Measurements from ENCODE around the gene LTBP3.
A peak's percentile ranks its signal among the peaks of the same experiment; 100 is the strongest.

LTBP3 gene

DNA sequence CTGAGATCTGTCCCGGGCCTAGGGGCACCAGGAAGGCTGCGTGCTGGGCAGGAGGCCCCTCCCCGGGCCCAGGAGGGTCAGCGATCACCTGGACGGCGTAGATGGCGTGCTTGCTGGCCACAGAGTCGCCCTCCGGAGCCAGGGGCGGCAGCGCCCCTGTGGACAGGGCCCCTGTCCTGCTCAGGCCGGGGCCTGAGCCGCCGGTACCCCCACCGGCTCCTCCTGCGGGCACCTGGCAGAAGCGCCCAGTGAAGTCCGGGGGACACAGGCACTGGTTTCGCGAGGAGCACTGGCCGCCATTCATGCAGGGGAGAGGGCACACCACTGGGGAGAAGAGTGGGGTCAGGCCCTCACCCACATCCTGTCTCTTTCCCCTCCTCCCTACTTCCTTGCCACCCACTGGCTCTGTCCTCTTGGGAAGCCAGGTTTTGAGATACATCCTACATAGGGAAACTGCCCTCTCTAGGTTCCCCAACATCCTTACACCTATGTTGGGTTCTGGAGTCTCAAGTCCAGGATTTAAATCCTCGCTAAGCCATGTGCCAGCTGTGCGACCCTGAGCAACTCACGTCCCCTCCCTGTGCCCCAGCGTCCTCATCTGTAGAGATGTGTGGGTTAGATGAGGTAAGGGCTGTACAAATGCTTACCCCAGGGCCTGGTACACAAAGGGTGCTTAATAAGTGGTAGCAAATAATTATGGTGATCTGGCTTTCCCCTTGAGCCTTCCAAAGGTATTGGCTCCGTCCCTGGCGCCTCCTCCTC lies 3.9 kb downstream of the LTBP3 start:
- Histone ChIP-seq H3K23ac (ENCODE audit: low read length) (no peak overlapping the region), H2BK120ac (ENCODE audit: low read depth, low read length) (no peak overlapping the region), H3K4me2 (ENCODE audit: low read length) (peak overlapping the region; percentile 31), H3K79me1 (ENCODE audit: low read length) (no peaks in the 10 kb centered on the region), H3K4me1 (ENCODE audit: control insufficient read depth, low read depth, low read length) (peaks cover 3% of the 10 kb centered on the region), H3K79me2 (ENCODE audit: control insufficient read depth, insufficient read depth, low read length) (no peaks in the 10 kb centered on the region), H3K27me3 (ENCODE audit: insufficient read depth, low read length, poor library complexity) (no peaks in the 10 kb centered on the region), H2BK5ac (ENCODE audit: low read length) (no peak overlapping the region), H3K4ac (ENCODE audit: low read depth, low read length) (no peak overlapping the region), H4K8ac (ENCODE audit: low read depth, low read length) (no peak overlapping the region), H3K18ac (ENCODE audit: low read length) (peak overlapping the region; percentile 12), H4K5ac (ENCODE audit: low read length) (no peak overlapping the region), H3K56ac (ENCODE audit: low read length) (peak overlapping the region; percentile 83), H3K4me3 (ENCODE audit: low read length) (no peak overlapping the region), H3K36me3 (ENCODE audit: control insufficient read depth, insufficient read depth, low read length) (no peaks in the 10 kb centered on the region), H2BK15ac (replicated peaks; ENCODE audit: low read depth) (no peak overlapping the region), H3K27ac (ENCODE audit: low read depth, low read length) (no peak overlapping the region), H2AK5ac (ENCODE audit: low read length) (no peak overlapping the region), H3K9ac (ENCODE audit: low read length) (peak overlapping the region; percentile 53)
- no CpG with 5 or more reads among the region's 27 CpGs for WGBS (ENCODE audit: extremely low coverage, insufficient coverage, low lambda C conversion rate)
- no peak for DNase-seq

DNA sequence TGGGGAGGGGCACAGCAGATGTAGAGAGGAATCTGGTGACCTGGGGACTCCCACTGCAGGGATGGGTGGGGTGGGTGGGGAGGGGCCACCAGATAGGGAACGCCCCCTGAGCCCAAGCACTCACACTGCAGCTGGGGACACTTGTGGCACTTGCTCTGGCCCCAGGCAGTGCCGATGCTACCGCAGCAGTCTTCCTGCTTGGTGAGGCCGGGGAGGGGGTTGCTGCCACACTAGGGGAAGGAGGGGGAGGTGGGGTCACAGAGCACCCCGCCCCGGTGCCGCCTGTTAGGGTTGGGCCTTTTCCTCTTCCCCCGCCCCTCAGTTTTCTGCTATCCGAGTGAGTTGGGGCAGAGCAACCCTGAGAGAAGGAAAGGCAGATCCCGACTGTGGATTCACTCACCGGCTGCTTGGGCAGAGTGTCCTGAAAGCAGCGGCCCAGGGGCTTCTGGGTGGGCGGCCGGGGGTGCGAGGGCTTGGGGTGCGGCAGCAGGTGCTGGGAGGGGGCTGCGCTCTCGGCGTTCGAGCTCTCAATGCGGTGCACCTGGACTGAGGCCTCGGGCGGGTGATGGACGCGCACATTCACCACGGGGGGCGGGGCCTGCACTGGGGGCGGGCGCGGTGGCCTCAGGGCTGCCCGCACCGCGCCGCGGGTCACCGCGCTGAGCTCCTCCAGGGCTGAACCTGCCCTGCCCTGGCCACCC lies 4.7 kb downstream of the LTBP3 start:
- DNase-seq, result peak; percentile 75

DNA sequence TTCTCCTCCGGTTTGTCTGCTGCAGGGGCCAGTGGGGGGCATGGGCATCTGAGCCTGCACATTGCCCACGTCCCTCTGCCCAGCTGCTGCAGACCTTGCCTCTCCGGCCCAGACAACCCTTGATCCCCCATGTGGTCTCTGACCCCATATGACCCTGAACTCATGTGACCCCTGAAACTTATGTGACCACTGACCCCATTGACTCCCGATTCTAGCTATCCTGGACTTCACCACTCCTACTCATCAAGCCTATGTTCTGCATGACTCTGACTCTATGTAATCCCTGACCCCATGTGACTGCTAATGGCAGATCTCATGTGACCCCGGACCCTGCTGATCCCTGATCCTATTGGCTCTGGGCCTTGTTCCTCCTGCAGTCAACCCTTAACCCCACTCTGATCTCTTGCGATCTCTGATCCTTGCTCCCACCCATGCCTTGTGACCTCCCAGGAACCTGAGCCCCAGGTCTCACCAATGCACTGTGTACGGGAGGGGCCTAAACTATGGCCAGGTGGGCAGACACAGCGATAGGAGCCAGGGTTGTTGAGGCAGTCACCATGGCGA lies 5.7 kb downstream of the LTBP3 start:
- H2BK120ac ChIP-seq (ENCODE audit: low read depth, low read length), result no peak overlapping the region
- WGBS (ENCODE audit: extremely low coverage, insufficient coverage, low lambda C conversion rate), result no CpG with 5 or more reads among the region's 9 CpGs
- no peaks in the 10 kb centered on the region for H3K79me1 ChIP-seq (ENCODE audit: low read length)
- H2BK5ac ChIP-seq (ENCODE audit: low read length), result no peak overlapping the region
- H3K4me1 ChIP-seq (ENCODE audit: control insufficient read depth, low read depth, low read length), result no peaks in the 10 kb centered on the region
- peak; percentile 57 for DNase-seq
- H3K4me2 ChIP-seq (ENCODE audit: low read length), result no peak overlapping the region
- no peak overlapping the region for H3K27ac ChIP-seq (ENCODE audit: low read depth, low read length)
- H3K79me2 ChIP-seq (ENCODE audit: control insufficient read depth, insufficient read depth, low read length), result no peaks in the 10 kb centered on the region
- no peaks in the 10 kb centered on the region for H3K36me3 ChIP-seq (ENCODE audit: control insufficient read depth, insufficient read depth, low read length)
- no peak overlapping the region for H3K4ac ChIP-seq (ENCODE audit: low read depth, low read length)
- H3K9ac ChIP-seq (ENCODE audit: low read length), result no peak overlapping the region
- H3K18ac ChIP-seq (ENCODE audit: low read length), result no peak overlapping the region
- H2AK5ac ChIP-seq (ENCODE audit: low read length), result no peak overlapping the region
- H2BK15ac ChIP-seq (replicated peaks; ENCODE audit: low read depth), result no peak overlapping the region
- H3K56ac ChIP-seq (ENCODE audit: low read length), result no peak overlapping the region
- H3K4me3 ChIP-seq (ENCODE audit: low read length), result no peak overlapping the region
- no peak overlapping the region for H3K23ac ChIP-seq (ENCODE audit: low read length)
- no peak overlapping the region for H4K5ac ChIP-seq (ENCODE audit: low read length)
- no peak overlapping the region for H4K8ac ChIP-seq (ENCODE audit: low read depth, low read length)
- peaks cover under 1% of the 10 kb centered on the region for H3K27me3 ChIP-seq (ENCODE audit: insufficient read depth, low read length, poor library complexity)

More for the DNA sequence above, 4.7 kb downstream of the LTBP3 start:
- Histone ChIP-seq H2AK5ac (ENCODE audit: low read length) (no peak overlapping the region), H2BK15ac (replicated peaks; ENCODE audit: low read depth) (no peak overlapping the region), H3K4me3 (ENCODE audit: low read length) (no peak overlapping the region), H3K79me1 (ENCODE audit: low read length) (no peaks in the 10 kb centered on the region), H3K27ac (ENCODE audit: low read depth, low read length) (no peak overlapping the region), H3K4me2 (ENCODE audit: low read length) (peak overlapping the region; percentile 31), H3K23ac (ENCODE audit: low read length) (no peak overlapping the region), H3K27me3 (ENCODE audit: insufficient read depth, low read length, poor library complexity) (no peaks in the 10 kb centered on the region), H4K5ac (ENCODE audit: low read length) (no peak overlapping the region), H3K4me1 (ENCODE audit: control insufficient read depth, low read depth, low read length) (no peaks in the 10 kb centered on the region), H3K9ac (ENCODE audit: low read length) (peak overlapping the region; percentile 53), H3K18ac (ENCODE audit: low read length) (peak overlapping the region; percentile 12), H4K8ac (ENCODE audit: low read depth, low read length) (no peak overlapping the region), H2BK120ac (ENCODE audit: low read depth, low read length) (no peak overlapping the region), H3K4ac (ENCODE audit: low read depth, low read length) (peak overlapping the region; percentile 39), H3K36me3 (ENCODE audit: control insufficient read depth, insufficient read depth, low read length) (no peaks in the 10 kb centered on the region), H2BK5ac (ENCODE audit: low read length) (no peak overlapping the region), H3K56ac (ENCODE audit: low read length) (peak overlapping the region; percentile 83), H3K79me2 (ENCODE audit: control insufficient read depth, insufficient read depth, low read length) (no peaks in the 10 kb centered on the region)
- no CpG with 5 or more reads among the region's 37 CpGs for WGBS (ENCODE audit: extremely low coverage, insufficient coverage, low lambda C conversion rate)

DNA sequence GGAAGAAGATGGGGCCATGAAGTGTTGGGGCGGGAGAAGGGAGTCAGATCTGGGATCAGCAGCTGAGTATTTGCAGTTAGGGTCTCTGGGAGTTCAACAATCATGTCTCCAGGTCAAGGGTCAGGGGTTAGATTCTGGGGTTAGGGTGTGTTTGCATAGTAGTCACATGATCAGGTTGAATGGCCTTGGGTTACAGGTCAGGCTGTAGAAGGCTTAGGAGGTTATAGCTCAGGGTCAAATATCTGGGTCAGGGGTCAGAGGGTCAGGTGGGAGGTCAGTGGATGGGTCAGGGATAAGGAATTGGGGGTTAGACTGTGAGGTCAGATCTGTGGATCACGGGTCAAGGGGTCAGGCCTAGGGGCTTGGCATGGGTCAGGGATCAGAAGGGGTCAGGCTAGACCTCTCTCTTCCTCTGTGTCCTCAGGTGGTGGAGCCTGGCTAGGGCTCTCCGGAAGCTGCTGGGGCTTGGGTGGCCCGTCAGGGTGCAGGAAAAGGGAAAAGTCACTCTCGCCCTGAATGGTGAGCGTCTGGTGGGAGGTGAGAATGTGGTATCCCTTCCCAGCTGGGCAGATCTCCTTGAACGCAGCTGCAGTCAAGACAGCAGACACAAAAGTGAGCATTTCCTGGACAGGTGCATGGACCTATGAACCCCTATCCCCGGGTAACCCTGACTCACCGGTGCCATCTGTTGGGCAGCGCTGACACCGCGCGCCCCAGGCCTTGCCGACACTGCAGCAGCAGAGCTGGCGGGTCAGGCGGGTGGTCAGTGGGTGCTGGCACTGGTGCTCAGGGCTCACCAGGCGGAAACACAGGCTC lies 6.4 kb downstream of the LTBP3 start:
- Histone ChIP-seq H3K56ac (ENCODE audit: low read length) (no peak overlapping the region), H3K4me2 (ENCODE audit: low read length) (no peak overlapping the region), H4K8ac (ENCODE audit: low read depth, low read length) (no peak overlapping the region), H3K36me3 (ENCODE audit: control insufficient read depth, insufficient read depth, low read length) (no peaks in the 10 kb centered on the region), H3K4me1 (ENCODE audit: control insufficient read depth, low read depth, low read length) (no peaks in the 10 kb centered on the region), H3K79me2 (ENCODE audit: control insufficient read depth, insufficient read depth, low read length) (no peaks in the 10 kb centered on the region), H3K9ac (ENCODE audit: low read length) (no peak overlapping the region), H2BK120ac (ENCODE audit: low read depth, low read length) (no peak overlapping the region), H3K4ac (ENCODE audit: low read depth, low read length) (no peak overlapping the region), H2AK5ac (ENCODE audit: low read length) (no peak overlapping the region), H4K5ac (ENCODE audit: low read length) (no peak overlapping the region), H3K4me3 (ENCODE audit: low read length) (no peak overlapping the region), H2BK15ac (replicated peaks; ENCODE audit: low read depth) (no peak overlapping the region), H2BK5ac (ENCODE audit: low read length) (no peak overlapping the region), H3K18ac (ENCODE audit: low read length) (no peak overlapping the region), H3K27ac (ENCODE audit: low read depth, low read length) (no peak overlapping the region), H3K79me1 (ENCODE audit: low read length) (no peaks in the 10 kb centered on the region), H3K27me3 (ENCODE audit: insufficient read depth, low read length, poor library complexity) (peaks cover 3% of the 10 kb centered on the region), H3K23ac (ENCODE audit: low read length) (no peak overlapping the region)
- WGBS (ENCODE audit: extremely low coverage, insufficient coverage, low lambda C conversion rate), result no CpG with 5 or more reads among the region's 17 CpGs
- peak; percentile 49 for DNase-seq

DNA sequence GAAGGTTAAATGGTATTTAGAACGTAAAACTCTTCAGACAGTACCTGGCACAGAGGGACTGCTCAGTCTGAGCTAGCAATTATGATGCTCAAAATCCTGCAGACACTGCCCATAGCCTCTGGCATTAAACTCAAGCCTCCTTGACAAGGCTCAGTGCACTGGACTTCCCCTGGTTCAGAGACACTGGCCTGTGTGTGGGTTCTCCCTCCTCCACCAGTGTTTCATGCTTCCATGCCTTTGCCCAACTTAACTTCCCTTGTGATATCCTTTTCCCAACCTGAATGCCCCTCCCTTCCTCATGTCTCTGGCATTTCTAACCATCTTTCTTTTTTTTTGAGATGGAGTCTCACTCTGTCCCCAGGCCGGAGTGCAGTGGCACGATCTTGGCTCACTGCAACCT lies 9.1 kb downstream of the LTBP3 start:
- Histone ChIP-seq H4K5ac (ENCODE audit: low read length) (no peak overlapping the region), H3K36me3 (ENCODE audit: control insufficient read depth, insufficient read depth, low read length) (no peaks in the 10 kb centered on the region), H3K18ac (ENCODE audit: low read length) (no peak overlapping the region), H3K4me2 (ENCODE audit: low read length) (no peak overlapping the region), H3K27me3 (ENCODE audit: insufficient read depth, low read length, poor library complexity) (peaks cover 3% of the 10 kb centered on the region), H3K4me1 (ENCODE audit: control insufficient read depth, low read depth, low read length) (no peaks in the 10 kb centered on the region), H2BK15ac (replicated peaks; ENCODE audit: low read depth) (no peak overlapping the region), H3K23ac (ENCODE audit: low read length) (no peak overlapping the region), H2BK120ac (ENCODE audit: low read depth, low read length) (no peak overlapping the region), H3K79me1 (ENCODE audit: low read length) (no peaks in the 10 kb centered on the region), H3K56ac (ENCODE audit: low read length) (no peak overlapping the region), H3K9ac (ENCODE audit: low read length) (no peak overlapping the region), H2AK5ac (ENCODE audit: low read length) (no peak overlapping the region), H3K4ac (ENCODE audit: low read depth, low read length) (no peak overlapping the region), H4K8ac (ENCODE audit: low read depth, low read length) (no peak overlapping the region), H2BK5ac (ENCODE audit: low read length) (no peak overlapping the region), H3K79me2 (ENCODE audit: control insufficient read depth, insufficient read depth, low read length) (no peaks in the 10 kb centered on the region), H3K4me3 (ENCODE audit: low read length) (no peak overlapping the region), H3K27ac (ENCODE audit: low read depth, low read length) (no peak overlapping the region)
- DNase-seq, result no peak
- WGBS (ENCODE audit: extremely low coverage, insufficient coverage, low lambda C conversion rate), result no CpG with 5 or more reads among the region's 3 CpGs

Measured in mesendoderm (in vitro differentiated cells).